Measurements from ENCODE around the gene FCSK.

DNA sequence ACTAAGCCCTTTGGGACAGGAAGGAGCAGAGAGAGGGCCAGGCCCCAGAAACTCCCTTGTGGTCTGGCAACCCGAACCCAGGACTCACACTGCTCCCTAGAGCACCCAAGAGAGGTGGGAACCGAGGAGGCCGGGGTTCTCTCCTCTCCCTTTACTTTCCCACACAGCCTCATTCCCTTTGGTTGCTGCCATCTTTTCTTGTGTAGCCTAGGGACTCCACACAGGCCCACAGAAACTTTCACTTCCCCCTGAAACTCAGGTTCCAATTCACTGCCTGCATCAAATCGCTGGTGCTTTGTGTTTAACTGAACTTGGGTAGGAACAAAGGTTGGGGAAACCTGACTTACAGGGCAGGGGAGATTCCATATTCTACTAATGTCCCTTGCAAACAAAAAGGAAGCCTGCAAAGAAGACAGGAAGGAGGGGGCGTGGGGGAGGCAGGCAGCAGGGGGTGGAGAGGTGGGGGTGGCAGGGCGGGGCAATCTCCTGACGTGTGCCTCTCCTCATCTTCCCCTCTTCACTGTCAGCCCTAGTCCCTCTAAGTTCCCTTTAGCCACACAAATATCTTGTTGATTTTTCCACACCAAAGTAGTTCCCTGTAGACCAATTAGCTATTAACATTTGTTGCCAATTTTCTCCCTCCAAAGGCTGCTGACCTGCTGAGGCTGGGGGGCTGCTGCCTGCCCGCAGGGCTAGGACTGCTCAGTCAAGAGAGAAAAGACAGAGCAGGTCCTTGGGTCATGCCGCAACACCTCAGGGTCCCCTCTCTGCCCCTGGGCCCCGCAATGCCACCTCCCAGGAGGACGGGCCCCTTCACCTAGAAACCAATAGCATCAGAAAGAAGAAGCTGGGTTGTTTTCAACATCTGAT is 23.5 kb upstream of the FCSK start:
- TF ChIP-seq POLR2A (IDR thresholded peaks at IDR 0.05; ENCODE audit: low read length) (no peak), GATA1 (IDR thresholded peaks at IDR 0.05; ENCODE audit: low read depth, low read length) (no peak)
